GM10266 (cell line): ENCODE measurements around the gene NNAT.
"Not testable (repeated sequence)": the region's sequence is repeated elsewhere in the genome, so short reads cannot be mapped to it uniquely, and the experiment has no call there.

Experiments
- DNase-seq: peaks from one replicate; pipeline ENCODE4 v3.0.0; 2012; ENCODE audit errors: extremely low spot score
- CTCF ChIP-seq: IDR thresholded peaks from 2 replicates; pipeline ENCODE4 v1.5.1; 2012; ENCODE audit warnings: mild to moderate bottlenecking, low read depth; ENCODE audit not compliant: control insufficient read depth, insufficient read depth; ENCODE audit errors: missing control alignments

The NNAT gene

DNA sequence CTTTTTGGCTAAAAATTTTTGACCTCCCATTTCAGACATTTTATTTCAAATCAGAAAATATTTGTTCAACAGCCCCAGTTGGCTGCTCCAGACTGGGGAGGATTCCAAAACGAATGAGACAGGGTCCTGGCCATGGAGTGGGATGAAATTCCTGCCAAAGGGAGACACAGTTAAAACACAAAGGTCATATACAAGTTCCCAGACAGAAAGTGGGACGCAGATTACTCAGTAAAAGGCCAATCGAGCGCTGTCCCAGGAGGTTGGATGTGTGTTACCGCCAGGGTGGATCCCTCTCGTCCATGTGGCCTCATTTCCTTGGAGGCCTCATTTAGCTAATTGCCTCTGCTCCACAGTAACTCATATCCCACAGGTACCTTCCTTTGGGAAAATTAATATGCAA is 41.8 kb upstream of the NNAT start:
- TF ChIP-seq CTCF = no peak
- no peak for DNase-seq

GRCh38 chr20:37479925-37480691 is 40.9 kb upstream of the NNAT start:
- no peak for TF ChIP-seq CTCF
- DNase-seq = no peak

DNA sequence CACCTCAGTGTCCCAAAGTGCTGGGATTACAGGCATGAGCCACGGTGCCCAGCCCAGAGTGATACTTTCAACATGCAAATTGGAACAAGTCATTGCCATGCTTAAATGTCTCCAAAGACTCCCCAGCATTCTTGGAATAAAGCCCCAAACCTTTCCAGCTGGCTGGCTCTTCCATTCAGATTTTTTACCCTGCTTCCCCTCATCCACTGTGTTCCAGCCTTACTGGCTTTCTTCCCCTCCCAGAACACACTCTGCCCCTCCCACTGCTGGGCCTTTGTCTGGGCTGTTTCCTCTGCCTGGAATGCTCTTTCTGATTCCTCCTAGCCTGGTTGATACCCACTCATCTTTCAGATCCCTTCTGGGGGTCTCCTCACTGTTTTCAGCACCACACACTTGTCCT is 40.1 kb upstream of the NNAT start:
- DNase-seq = no peak
- TF ChIP-seq CTCF = no peak

- no peak for DNase-seq
- TF ChIP-seq CTCF = no peak
These were observed 39.4 kb upstream of the NNAT start for GRCh38 chr20:37481610-37482009.

DNA sequence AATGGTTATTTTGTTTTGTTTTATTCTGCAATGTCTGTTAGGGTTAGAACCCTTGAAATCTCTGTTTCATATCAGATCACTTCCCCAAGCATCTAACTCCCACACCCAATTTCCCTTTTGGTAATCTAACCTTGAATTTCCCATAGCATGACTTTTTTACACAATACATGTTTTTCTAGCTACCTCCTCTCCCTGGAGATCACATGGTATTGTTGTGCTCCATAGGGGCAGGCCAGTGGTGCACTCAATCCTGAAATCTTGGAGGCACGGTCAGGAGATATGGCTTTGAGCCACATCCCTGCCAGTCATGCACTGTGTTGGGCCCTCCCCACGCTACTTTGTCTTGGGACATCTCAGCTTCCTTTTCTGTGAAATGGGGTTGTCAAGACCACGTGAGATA is 36.7 kb upstream of the NNAT start:
- DNase-seq = no peak
- TF ChIP-seq CTCF = no peak

- not testable (repeated sequence) for DNase-seq
These were observed 34.8 kb upstream of the NNAT start for GRCh38 chr20:37486209-37486608.

DNA sequence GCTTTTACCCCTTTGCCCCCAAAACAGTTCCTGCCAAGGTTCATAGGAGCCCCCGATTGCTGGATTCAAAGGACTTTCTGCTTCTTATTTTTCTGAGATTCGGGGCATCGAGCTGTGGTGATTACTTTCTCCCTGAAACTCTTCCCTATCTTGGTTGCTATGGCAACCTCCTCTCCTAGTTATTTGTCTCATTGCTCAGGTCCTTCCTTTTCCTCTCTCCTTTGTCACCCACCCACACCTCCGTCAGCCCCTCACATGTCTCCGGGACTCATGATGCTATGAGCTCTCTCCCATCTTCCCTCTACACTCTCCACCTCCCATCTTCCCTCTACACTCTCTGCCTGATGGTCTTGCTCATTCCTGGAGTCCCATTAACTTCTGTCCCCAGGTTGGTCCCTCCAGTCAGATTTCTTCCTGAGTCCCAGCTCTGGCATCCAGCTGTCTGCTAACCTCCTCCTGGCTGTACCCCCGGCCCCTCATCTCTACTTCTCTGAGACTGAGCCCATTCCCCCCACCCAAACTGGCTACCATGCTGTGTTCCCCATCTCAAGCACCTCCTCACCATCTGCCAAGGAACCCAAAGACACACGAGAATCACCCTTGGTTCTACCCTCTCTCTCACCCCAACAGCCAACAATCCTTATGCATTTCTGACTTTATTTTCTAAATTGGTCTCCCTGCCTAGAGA is 30.2 kb upstream of the NNAT start:
- no peak for DNase-seq
- TF ChIP-seq CTCF = no peak
